Inferior parietal cortex (tissue), 1 donor: Measurements from ENCODE around the gene IGLL5.

ENCODE experiments used
- DNase-seq: peaks from one replicate; pipeline ENCODE4 v3.0.0-alpha.2; 2016; ENCODE audit errors: extremely low spot score

IGLL5 gene

DNA sequence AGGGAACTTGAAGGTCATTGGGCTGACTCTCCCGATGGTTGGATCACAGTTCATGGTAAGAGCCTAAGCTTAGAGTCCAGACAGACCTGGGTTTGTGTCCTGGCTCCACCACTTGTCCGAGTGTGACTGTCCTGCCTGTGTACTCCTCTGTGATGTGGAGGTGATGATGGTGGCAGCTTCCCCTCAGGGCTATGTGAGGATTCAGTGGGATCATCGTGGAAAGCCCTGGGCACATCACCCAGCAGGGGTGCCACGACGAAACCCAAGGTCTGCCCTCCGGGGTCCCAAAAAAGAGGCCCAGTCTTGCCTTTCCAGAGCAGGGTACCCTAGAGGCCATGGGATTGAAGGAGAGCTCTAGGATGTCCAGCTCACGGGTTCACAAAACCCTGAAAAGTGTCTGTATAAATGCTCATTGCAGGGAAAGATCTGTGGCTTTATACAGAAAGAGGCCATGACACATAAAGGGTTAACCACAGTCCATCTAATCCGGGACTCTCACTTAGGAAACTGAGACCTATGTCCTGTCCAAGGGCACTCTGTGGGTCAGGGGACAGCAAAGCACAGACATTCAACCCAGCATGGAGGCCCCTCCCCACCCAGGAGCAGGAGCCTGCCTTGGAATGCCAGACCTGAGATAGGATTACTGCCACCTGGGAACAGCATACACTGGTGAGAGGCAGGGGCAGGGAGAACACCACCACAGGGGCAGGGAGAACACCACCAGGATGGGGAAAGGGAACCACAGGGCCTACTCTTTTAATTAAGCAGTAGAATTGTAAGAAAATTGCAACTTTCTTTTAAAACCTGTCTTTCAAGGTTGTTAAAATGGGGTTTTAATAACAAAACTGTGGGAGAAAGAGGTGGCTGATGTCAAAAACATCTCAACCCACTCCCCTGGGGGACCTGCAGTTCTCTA lies 51.3 kb downstream of the IGLL5 start:
- DNase-seq, result no peak

GRCh38 chr22:22939588-22940368 lies 52.2 kb downstream of the IGLL5 start:
- no peak for DNase-seq

- no peak for DNase-seq
These were observed 53.5 kb downstream of the IGLL5 start for GRCh38 chr22:22940961-22941605.

- no peak for DNase-seq
These were observed 54.4 kb downstream of the IGLL5 start for GRCh38 chr22:22941831-22942510.

DNA sequence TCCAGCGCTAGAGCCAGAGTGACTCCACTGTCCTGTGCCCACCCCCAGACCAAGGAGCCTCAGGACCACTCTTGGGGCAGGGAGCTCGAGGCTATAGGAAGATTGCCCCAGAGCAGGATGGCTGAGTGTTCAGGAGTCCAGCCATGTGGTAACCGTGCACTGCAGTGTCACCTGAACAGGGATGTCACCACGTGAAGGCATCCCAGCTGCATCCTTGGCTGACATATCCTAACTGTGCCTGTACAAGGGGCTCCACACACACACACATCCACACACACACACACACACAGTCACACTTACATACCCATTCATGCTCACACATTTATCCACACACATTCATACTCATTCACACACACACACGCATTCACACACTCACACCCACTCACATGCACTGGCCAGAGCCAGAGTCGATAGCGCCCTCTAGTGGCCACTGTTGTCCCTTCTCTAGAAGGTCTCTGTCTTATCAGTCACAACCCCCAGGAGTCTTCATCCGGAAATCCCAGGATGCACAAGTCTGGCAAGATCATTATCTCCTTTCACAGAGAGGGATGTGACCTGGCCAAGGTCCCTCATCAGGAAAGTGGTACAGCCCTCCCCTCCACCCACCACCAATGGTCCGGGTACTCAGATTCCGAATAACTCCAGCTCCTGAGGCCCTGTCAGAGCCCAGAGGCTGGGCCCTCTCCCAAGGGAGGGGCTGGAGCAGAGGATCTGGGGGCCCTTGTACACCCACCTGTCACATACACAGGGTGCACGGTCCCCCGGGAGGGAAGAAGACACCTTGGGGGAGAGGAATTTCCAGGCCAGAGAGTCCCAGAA lies 55.1 kb downstream of the IGLL5 start:
- DNase-seq, result peak; percentile 74

GRCh38 chr22:22943521-22944267 lies 56.1 kb downstream of the IGLL5 start:
- no peak for DNase-seq

GRCh38 chr22:22944268-22944985 lies 56.8 kb downstream of the IGLL5 start:
- no peak for DNase-seq

GRCh38 chr22:22945195-22945594 lies 57.6 kb downstream of the IGLL5 start:
- no peak for DNase-seq
